Measurements from ENCODE around the gene MST1.

The MST1 gene

GRCh38 chr3:49718858-49719213 is 29.6 kb upstream of the MST1 start:
- POLR2A ChIA-PET, result no interaction called here
- CTCF ChIA-PET, result interaction anchor here (0.8 to 6.4 kb wide), 10 partner anchors 13 to 179 kb away, joined by 3 to 37 read pairs (median 4); partner anchors contain the start of genes INKA1, MST1 and RNF123
- TF ChIP-seq, protein P1, sequence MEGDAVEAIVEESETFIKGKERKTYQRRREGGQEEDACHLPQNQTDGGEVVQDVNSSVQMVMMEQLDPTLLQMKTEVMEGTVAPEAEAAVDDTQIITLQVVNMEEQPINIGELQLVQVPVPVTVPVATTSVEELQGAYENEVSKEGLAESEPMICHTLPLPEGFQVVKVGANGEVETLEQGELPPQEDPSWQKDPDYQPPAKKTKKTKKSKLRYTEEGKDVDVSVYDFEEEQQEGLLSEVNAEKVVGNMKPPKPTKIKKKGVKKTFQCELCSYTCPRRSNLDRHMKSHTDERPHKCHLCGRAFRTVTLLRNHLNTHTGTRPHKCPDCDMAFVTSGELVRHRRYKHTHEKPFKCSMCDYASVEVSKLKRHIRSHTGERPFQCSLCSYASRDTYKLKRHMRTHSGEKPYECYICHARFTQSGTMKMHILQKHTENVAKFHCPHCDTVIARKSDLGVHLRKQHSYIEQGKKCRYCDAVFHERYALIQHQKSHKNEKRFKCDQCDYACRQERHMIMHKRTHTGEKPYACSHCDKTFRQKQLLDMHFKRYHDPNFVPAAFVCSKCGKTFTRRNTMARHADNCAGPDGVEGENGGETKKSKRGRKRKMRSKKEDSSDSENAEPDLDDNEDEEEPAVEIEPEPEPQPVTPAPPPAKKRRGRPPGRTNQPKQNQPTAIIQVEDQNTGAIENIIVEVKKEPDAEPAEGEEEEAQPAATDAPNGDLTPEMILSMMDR (IDR thresholded peaks at IDR 0.05; ENCODE audit: control extremely low read depth, extremely low read depth, low read depth, missing control alignments), result no peak

GRCh38 chr3:49717959-49718857 is 28.9 kb upstream of the MST1 start:
- POLR2A ChIA-PET, result interaction anchor here (0.7 kb wide), 1 partner anchor 134 kb away, joined by 4 read pairs; no protein-coding TSS in a partner anchor
- CTCF ChIA-PET, result interaction anchor here (0.8 to 6.4 kb wide), 8 partner anchors 12 to 178 kb away, joined by 3 to 37 read pairs (median 3); partner anchors contain the start of genes MST1 and RNF123
- TF ChIP-seq, protein P1 (IDR thresholded peaks at IDR 0.05; ENCODE audit: control extremely low read depth, extremely low read depth, low read depth, missing control alignments), result no peak
- DNase-seq (ENCODE audit: extremely low spot score), result no peak

More at GRCh38 chr3:49718858-49719213, 29.6 kb upstream of the MST1 start:
- DNase-seq (ENCODE audit: extremely low spot score), result no peak

DNA sequence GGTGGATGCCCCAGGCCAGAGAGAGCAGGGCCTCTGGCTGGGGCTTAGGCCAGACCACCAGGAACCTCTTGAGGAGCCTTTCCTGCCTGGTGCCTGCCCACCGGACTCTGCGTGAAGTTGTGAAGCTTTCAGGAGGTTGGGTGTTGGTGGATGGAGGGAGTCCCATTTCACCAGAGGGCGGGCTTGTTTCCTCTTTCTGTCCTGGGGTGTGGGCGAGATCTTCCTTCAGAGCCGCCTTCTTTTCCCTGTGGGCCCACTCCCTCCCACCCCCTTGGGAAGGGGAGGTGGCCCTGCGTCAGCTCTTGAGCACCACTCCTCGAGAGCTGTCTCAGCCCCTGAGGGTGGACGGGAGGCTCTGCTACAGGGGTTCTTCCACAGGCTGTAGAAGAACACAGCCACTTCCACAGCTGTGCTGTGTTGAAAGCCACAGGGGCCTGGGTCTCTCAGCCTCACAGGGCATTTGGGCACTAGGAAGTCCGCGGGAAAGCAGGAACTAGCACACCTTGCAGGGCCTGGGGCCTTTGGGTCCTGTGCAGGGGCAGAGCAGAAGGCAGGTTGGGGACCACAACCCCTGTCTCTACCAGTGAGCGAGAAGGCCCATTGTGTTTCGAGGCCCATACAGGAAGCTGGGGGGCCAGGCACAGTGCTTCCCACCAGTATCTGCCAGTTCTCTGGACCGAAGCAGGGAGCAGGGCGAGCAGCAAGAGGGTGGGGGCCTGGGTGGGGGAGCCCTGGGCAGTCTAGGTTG is 28.1 kb upstream of the MST1 start:
- no peak for DNase-seq (ENCODE audit: extremely low spot score)
- POLR2A ChIA-PET, result interaction anchor here (0.7 kb wide), 1 partner anchor 135 kb away, joined by 4 read pairs; no protein-coding TSS in a partner anchor

DNA sequence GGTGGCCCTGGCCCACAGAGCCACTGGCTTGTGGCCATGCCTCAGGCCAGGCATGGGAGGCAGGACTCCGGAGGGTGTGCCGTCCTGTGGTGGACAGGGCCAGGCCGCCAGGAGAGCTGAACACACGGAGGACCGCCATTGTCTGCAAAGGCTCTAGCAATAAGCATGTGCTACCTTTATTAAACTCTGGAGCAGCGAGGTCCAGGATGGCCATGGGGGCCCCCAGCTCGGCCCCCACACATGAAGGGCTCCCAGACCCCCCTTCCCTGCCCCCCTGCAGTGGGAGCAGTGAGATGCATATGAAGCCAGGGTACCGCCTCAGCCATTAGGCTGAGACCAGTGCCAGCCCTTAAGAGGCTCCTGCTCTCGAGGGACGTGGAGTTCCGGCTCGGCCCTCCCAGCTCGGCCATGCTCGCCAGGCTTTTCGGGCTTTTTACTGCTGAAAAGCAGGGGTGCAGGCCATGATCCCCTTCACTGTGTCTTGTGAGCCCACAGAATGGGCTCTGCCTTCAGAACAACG is 27.5 kb upstream of the MST1 start:
- DNase-seq (ENCODE audit: extremely low spot score), result no peak
- ChIA-PET CTCF (interaction anchor here (6.4 kb wide), 1 partner anchor 14 kb away, joined by 37 read pairs; no protein-coding TSS in a partner anchor), POLR2A (no interaction called here)
- TF ChIP-seq, protein P1 (IDR thresholded peaks at IDR 0.05; ENCODE audit: control extremely low read depth, extremely low read depth, low read depth, missing control alignments), result no peak

More for the DNA sequence above, 28.1 kb upstream of the MST1 start:
- TF ChIP-seq, protein P1 (IDR thresholded peaks at IDR 0.05; ENCODE audit: control extremely low read depth, extremely low read depth, low read depth, missing control alignments), result no peak
- CTCF ChIA-PET, result interaction anchor here (2.1 to 6.4 kb wide), 2 partner anchors 11 to 15 kb away, joined by 7 to 37 read pairs; no protein-coding TSS in a partner anchor

GRCh38 chr3:49716169-49716568 is 26.9 kb upstream of the MST1 start:
- DNase-seq (ENCODE audit: extremely low spot score), result no peak
- ChIA-PET CTCF (interaction anchor here (6.4 kb wide), 1 partner anchor 14 kb away, joined by 37 read pairs; no protein-coding TSS in a partner anchor), POLR2A (no interaction called here)
- TF ChIP-seq, protein P1 (IDR thresholded peaks at IDR 0.05; ENCODE audit: control extremely low read depth, extremely low read depth, low read depth, missing control alignments), result no peak
